NB4 (cell line): ENCODE measurements around the gene MS4A2.
"Not testable (repeated sequence)": the region's sequence is repeated elsewhere in the genome, so short reads cannot be mapped to it uniquely, and the experiment has no call there.

Experiments
- DNase-seq: peaks from one replicate; pipeline ENCODE4 v3.0.0; 2010; ENCODE audit warnings: low read depth
- H3K4me3 ChIP-seq: one replicate; pipeline ENCODE4 v1.5.1; 2011; ENCODE audit warnings: mild to moderate bottlenecking, low read depth, low read length, moderate library complexity
- CTCF ChIP-seq: IDR thresholded peaks from one replicate; pipeline ENCODE4 v1.5.1; 2012; ENCODE audit warnings: low read depth, low read length
- MAX ChIP-seq: IDR thresholded peaks from 2 replicates; pipeline ENCODE4 v1.6.1; 2011; ENCODE audit warnings: low read depth, low read length
- MYC ChIP-seq: IDR thresholded peaks from 2 replicates; pipeline ENCODE4 v1.6.1; 2011; ENCODE audit warnings: low read depth, low read length
- POLR2A ChIP-seq: IDR thresholded peaks from 2 replicates; pipeline ENCODE4 v1.6.1; 2011; ENCODE audit warnings: mild to moderate bottlenecking; ENCODE audit not compliant: insufficient read length; ENCODE audit errors: extremely low read depth

The MS4A2 gene

DNA sequence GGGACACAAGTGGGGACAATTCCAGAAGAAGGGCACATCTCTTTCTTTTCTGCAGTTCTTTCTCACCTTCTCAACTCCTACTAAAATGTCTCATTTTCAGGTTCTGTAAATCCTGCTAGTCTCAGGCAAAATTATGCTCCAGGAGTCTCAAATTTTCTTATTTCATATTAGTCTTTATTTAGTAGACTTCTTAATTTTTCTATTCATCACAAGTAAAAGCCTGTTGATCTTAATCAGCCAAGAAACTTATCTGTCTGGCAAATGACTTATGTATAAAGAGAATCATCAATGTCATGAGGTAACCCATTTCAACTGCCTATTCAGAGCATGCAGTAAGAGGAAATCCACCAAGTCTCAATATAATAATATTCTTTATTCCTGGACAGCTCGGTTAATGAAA, at the start of gene MS4A2:
MS4A2 (plus strand) TSS at position 301 of the 400 bp plus-strand sequence. CDS start 102 bp downstream, outside the sequence.
- TF ChIP-seq POLR2A, result no peak
- no peak for TF ChIP-seq MYC
- TF ChIP-seq MAX, result no peak
- no peak for TF ChIP-seq CTCF
- H3K4me3 ChIP-seq, result no peak within 1 kb of the TSS
- DNase-seq, result no peak

- DNase-seq, result no peak
- TF ChIP-seq MAX, result no peak
- no peak within 1 kb of the TSS for H3K4me3 ChIP-seq
Observed at GRCh38 chr11:60040109-60040508, 48.4 kb upstream of the MS4A2 start, which contains the start of gene OOSP2. Gene OOSP2 (plus strand): TSS chr11:60040409. CDS start chr11:60040460, 51 bp downstream.

DNA sequence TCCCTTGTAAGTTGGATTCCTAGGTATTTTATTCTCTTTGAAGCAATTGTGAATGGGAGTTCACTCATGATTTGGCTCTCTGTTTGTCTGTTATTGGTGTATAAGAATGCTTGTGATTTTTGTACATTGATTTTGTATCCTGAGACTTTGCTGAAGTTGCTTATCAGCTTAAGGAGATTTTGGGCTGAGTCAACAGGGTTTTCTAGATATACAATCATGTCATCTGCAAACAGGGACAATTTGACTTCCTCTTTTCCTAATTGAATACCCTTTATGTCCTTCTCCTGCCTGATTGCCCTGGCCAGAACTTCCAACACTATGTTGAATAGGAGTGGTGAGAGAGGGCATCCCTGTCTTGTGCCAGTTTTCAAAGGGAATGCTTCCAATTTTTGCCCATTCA, 38.0 kb upstream of the MS4A2 start:
- not testable (repeated sequence) for DNase-seq

DNA sequence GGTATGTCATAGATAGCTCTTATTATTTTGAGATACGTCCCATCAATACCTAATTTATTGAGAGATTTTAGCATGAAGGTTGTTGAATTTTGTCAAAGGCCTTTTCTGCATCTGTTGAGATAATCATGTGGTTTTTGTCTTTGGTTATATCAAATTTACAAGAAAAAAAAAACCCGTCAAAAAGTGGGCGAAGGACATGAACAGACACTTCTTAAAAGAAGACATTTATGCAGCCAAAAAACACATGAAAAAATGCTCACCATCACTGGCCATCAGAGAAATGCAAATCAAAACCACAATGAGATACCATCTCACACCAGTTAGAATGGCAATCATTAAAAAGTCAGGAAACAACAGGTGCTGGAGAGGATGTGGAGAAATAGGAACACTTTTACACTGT, 37.6 kb upstream of the MS4A2 start:
- not testable (repeated sequence) for DNase-seq, H3K4me3 ChIP-seq

More for the DNA sequence above, 38.0 kb upstream of the MS4A2 start:
- not testable (repeated sequence) for H3K4me3 ChIP-seq

GRCh38 chr11:60056349-60056969, 32.0 kb upstream of the MS4A2 start, which contains the start of gene MS4A3:
Gene MS4A3 (plus strand): TSS chr11:60056665. CDS start chr11:60061161, 4,496 bp downstream.
- TF ChIP-seq MAX, result no peak
- peak; percentile 69; the same call in 1 of the 2 replicates for TF ChIP-seq MYC
- DNase-seq, result peak; percentile 99
- peak within 1 kb of the TSS; percentile 85 for H3K4me3 ChIP-seq

- DNase-seq, result peak; percentile 30
- no peak for TF ChIP-seq CTCF
- no peak for TF ChIP-seq MYC
- no peak for TF ChIP-seq MAX
- TF ChIP-seq POLR2A, result no peak
- peak overlapping the region; percentile 85 for H3K4me3 ChIP-seq
Observed at GRCh38 chr11:60059052-60059451, 29.4 kb upstream of the MS4A2 start.

- TF ChIP-seq POLR2A (no peak), MYC (no peak), MAX (no peak), CTCF (no peak)
- DNase-seq, result peak; percentile 22
- peak overlapping the region; percentile 85 for H3K4me3 ChIP-seq
Observed at GRCh38 chr11:60059521-60060240, 28.8 kb upstream of the MS4A2 start.

GRCh38 chr11:60064111-60064510, 24.4 kb upstream of the MS4A2 start:
- peak; percentile 70 for DNase-seq
- TF ChIP-seq POLR2A (no peak), MYC (no peak), CTCF (no peak)
- H3K4me3 ChIP-seq, result no peak overlapping the region
